ENCODE results near the gene PRH2.

Gene PRH2

GRCh38 chr12:10928746-10929286 lies at the start of gene PRH2:
Gene PRH2, plus strand, starts transcription at chr12:10929236. Its CDS starts 38 bp downstream, at chr12:10929274.
- DNase-seq, result no peak

GRCh38 chr12:10884086-10884725 lies 44.8 kb upstream of the PRH2 start, which contains the start of gene PRH1:
Gene PRH1, minus strand, starts transcription at chr12:10884255. Its CDS starts 38 bp downstream, at chr12:10884217.
- DNase-seq, result no peak

GRCh38 chr12:10889226-10889625 lies 39.8 kb upstream of the PRH2 start:
- no peak for DNase-seq

- no peak for DNase-seq
Observed at GRCh38 chr12:10891937-10892336, 37.1 kb upstream of the PRH2 start.

GRCh38 chr12:10896854-10897253 lies 32.2 kb upstream of the PRH2 start:
- DNase-seq, result no peak

GRCh38 chr12:10900530-10900929 lies 28.5 kb upstream of the PRH2 start:
- DNase-seq, result no peak

- no peak for DNase-seq
Observed at GRCh38 chr12:10900972-10901371, 28.1 kb upstream of the PRH2 start.

GRCh38 chr12:10901427-10901826 lies 27.6 kb upstream of the PRH2 start:
- no peak for DNase-seq

GRCh38 chr12:10904686-10905085 lies 24.4 kb upstream of the PRH2 start:
- DNase-seq, result no peak

GRCh38 chr12:10909462-10909861 lies 19.6 kb upstream of the PRH2 start, which contains the start of gene TAS2R13:
Gene TAS2R13, minus strand, starts transcription at chr12:10909562. Its CDS starts 264 bp downstream, at chr12:10909298.
- no peak for DNase-seq

GRCh38 chr12:10910380-10910779 lies 18.7 kb upstream of the PRH2 start:
- no peak for DNase-seq

- DNase-seq, result no peak
Observed at GRCh38 chr12:10919809-10920208, 9.2 kb upstream of the PRH2 start.

GRCh38 chr12:10926269-10926668 lies 2.8 kb upstream of the PRH2 start:
- DNase-seq, result no peak

- no peak for DNase-seq
Observed at GRCh38 chr12:10936506-10936905, 7.5 kb downstream of the PRH2 start.

GRCh38 chr12:10939163-10939562 lies 10.1 kb downstream of the PRH2 start, which contains the start of gene TAS2R14:
Gene TAS2R14, minus strand, starts transcription at chr12:10939263. Its CDS starts 56 bp downstream, at chr12:10939207.
- no peak for DNase-seq

GRCh38 chr12:10940389-10940788 lies 11.4 kb downstream of the PRH2 start:
- DNase-seq, result no peak

GRCh38 chr12:10941369-10941768 lies 12.3 kb downstream of the PRH2 start:
- DNase-seq, result no peak

- no peak for DNase-seq
Observed at GRCh38 chr12:10941916-10942607, 13.0 kb downstream of the PRH2 start.

GRCh38 chr12:10943167-10943566 lies 14.1 kb downstream of the PRH2 start:
- DNase-seq, result no peak

GRCh38 chr12:10952645-10953044 lies 23.6 kb downstream of the PRH2 start:
- DNase-seq, result no peak

- no peak for DNase-seq
Observed at GRCh38 chr12:10956085-10956484, 27.0 kb downstream of the PRH2 start.

GRCh38 chr12:10957741-10958140 lies 28.7 kb downstream of the PRH2 start:
- no peak for DNase-seq

GRCh38 chr12:10959804-10960203 lies 30.8 kb downstream of the PRH2 start:
- DNase-seq, result no peak

- DNase-seq, result no peak
Observed at GRCh38 chr12:10960211-10960610, 31.2 kb downstream of the PRH2 start.

Data from NCI-H1105 (cell line).